T-helper 1 cell (primary cell): ENCODE results near the gene PLPP2.

ENCODE experiments used
- DNase-seq, 5 donors: peaks; one replicate each; pipeline ENCODE4 v3.0.0-alpha.2; 2012 to 2020

PLPP2 gene

DNA sequence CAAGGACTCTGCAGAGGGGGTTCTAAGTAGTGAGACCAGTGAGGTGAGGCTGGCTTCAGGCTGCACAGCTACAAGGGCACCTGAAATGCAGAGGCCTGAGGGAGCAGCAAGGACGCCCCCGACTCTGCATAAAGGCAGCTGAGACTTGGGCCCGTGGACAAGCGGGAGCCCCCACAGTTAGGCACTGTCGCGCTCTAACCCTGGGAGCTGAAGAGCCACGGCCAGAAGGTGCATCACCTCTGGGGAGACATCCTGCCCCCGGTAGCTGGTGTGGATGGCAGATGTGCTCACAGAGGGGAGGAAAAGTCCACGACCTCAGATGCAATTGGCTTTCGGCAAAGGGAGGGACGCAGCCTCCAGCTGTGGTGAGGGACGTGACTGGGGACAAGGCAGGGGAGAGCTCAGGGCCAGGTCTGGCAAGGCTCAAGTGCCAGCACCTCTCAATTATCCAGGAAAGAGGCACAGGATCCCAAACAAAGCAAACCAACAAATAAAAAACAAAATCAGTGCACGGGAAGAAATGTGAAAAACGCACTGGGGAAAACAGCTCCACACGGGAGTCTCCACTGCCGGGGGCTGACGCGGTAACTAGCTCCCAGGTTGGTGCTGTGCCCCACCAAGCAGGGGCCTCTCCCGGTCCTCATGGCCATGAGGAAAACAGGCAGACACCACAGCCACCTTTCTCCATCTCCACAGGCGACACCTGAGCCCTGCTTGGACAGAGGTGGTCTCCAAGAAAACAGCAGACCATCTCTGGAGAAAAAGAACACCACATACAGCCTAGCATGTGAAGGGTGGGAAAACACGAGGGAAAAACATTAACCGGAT lies 23.0 kb upstream of the PLPP2 start:
- DNase-seq: no peak

DNA sequence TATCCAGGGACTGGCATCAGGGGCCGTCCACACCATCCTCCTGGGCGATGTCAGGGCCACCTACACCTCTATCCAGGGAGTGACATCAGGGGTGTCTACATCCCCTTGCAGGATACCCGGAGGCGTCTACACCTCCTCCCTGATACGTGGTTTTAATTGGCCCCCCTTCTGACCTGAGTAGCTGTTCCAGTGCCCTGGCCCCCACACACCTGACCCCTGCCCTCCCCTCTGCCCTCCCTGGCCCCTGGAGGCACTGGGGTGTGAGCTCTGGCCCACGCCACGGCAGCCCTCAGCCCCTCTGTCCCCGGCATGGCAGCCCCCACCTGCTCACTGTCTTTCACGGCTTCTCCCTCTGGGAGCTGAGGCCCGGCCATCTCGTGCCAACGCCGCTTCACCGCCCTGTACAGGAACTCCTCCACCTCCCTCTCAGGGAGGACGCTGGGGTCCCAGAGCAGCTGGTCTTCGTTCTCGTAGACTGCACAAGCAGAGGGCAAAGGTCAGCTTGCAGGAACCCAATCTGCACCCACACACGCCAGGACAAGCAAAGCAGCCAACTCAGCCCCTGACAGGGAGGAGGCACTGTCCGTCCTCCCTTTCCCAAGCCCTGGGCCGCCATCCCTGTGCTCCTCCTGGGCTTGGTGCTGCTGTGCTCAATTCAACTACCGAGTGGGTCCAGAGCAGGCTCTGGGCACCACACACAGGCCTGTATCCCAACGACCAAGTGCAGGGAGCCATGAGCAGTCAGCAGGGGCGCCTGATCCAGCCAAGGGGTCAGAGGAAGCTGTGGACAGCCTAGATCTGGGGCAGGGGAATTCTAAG lies 22.2 kb upstream of the PLPP2 start:
- no peak for DNase-seq

DNA sequence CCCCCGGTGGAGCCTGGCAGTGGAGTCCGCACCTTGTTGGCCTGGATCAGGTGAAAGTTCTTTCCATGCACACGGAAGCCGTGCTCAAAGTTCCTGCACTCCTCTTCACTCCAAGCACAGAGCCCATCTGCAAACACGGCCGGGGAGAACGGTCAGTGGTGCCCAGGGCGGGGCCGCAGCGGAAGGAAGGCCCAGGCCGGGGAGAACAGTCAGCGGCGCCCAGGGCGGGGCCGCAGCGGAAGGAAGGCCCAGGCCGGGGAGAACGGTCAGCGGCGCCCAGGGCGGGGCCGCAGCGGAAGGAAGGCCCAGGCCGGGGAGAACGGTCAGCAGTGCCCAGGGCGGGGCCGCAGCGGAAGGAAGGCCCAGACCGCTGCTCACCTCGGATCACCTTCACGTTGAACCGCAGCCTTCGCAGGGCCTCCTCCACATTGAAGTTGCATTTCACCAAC lies 20.6 kb upstream of the PLPP2 start:
- no peak for DNase-seq

DNA sequence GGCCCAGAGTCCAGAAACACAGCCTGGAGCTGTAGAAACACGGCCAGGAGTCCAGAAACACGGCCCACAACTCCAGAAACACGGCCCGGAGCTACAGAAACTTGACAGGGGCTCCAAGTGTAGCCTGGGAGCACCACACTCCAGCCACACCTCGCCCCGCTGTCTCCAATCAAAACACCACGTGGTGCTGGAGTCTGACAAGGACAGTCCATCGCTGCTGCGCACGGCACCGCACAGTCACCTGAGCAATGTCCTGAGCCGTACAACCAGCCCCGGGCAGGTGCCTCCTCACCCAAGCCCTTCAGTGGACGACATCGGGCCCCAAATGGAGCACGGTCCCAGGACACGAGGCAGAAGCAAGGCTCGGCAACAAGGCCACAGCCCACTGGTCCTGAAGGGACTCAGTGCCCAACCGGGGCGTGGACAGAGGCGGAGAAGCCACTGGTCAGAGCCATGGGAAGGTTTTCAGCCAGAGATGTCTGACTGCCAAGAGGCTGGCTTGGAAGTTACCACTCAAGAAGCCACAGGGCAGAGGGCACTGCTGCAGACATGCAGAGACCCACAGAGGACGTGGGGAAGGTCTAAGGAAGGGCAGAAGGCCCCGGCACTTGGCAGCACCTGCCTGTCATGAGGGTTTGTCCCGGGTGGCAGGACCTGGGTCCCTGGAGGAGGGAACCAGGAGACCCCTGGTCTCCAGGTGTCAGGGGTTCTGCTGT lies 19.7 kb upstream of the PLPP2 start:
- DNase-seq: no peak

DNA sequence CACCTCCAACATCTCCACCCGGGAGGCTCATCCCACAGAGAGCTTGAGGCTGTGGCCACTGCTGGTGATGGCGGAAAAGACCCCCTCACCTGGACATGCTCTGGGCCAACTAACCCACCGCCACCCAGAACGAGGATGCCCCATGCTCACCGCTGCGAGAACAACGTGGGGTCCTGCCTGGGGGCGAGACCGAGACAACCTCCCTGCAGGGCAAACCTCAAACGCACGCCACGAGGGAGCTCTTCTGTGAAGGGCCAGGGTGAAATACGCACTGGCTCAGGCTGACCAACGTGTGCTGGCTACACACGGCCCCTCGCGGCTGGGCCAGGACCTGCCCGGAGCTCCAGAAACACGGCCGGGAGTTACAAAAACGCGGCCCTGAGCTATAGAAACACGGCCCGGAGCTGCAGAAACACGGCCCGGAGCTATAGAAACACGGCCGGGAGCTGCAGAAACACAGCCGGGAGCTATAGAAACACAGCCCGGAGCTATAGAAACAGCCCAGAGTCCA lies 19.0 kb upstream of the PLPP2 start:
- DNase-seq: no peak

DNA sequence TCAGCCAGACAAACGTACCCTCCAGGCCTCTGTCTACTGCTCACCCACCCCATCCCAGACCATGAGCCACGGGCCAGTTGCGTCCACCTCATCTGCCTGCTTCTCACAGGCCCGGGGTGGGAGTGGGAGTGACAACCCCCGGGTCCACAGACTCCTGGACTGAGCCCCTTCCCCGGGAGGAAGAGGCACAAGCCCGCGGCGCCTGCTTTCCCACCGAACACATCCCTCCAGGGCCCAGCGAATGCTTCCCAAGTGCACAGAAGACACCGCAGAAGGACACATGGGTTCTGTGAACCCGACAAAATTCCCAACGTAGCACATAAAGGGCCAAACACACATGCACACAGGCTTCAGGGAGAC lies 18.0 kb upstream of the PLPP2 start:
- DNase-seq: no peak

DNA sequence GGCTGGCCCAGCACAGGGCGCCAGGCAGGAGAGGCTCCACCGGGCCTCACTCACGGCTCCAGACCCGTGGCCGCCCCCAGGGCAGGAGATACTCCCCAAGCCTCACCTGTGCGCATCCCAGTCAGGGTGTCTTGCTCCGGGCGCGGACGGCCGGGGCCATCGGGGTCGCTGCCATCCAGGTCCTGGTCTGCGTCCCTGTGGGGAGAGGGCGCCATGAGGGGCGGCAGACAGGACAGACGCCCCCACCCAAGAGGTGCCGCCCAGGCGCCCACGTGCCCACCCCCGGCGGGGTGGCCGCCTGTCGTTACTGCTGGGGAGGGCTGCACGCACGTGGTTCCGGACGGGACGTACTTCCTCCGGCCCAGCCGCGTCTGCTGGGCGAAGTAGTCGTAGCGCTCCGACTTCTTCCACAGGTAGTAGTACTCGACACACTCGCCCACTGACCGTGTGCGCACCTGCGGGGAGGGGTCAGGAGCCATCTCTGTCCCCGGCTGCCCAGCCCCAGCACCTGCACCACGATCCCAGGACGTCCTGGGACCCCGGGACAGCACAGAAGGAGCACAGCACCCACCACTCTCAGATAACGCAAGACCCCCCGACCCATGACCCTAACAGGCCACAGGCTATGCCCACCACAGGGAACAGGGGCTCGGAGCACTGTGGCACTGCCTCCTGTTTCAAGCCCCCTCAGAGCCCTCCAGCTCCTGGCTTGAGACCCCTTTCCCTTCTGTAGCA lies 17.4 kb upstream of the PLPP2 start:
- no peak for DNase-seq

DNA sequence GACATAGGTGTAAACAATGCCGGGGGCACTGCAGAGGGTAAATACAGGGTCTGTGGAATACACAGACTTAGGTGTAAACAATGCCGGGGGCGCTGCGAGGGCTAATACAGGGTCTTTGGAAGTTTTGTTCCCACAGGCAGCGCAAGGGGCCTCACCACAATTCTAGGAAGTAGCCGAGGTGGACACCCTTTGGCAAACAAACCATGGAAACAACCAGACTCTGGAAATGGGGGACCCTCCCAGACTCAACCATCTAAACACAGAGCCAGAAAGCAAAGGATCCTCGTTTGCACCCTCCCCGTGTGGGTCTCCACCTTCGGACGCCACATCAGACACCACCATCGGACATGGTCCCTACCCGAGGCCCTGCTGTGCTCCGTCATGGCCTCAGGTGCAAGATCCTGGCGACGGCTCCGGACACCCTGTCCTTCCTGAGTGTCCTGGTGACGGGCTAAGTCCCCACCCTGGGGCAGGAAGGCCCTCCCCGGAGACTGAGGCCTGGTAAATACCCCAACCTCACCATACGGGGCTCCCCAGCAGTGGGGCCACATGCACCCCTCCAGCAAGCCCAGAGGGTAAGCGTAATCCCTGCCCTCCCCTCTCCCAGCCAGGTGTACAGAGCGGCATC lies 16.7 kb upstream of the PLPP2 start:
- DNase-seq: no peak

DNA sequence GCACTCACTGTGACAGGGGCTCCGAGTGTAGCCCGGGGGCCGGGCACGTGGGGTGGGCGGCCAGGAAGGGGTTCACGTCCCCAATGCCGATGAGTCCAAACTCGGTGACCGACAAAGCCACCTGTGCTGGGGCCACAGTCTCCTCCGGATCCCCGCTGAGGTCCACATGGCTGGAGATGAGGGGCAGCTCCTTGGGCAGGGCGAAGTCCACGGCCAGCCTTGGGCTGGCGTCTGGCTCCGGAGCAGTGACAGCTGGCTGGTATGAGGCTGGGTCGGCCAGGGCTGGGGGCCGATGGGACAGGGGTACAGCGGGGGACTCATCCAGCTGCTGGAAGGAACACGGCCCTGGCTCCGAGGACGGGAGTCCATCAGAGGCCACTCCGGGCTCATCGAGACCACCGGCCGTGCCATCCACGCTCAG lies 15.9 kb upstream of the PLPP2 start:
- no peak for DNase-seq

DNA sequence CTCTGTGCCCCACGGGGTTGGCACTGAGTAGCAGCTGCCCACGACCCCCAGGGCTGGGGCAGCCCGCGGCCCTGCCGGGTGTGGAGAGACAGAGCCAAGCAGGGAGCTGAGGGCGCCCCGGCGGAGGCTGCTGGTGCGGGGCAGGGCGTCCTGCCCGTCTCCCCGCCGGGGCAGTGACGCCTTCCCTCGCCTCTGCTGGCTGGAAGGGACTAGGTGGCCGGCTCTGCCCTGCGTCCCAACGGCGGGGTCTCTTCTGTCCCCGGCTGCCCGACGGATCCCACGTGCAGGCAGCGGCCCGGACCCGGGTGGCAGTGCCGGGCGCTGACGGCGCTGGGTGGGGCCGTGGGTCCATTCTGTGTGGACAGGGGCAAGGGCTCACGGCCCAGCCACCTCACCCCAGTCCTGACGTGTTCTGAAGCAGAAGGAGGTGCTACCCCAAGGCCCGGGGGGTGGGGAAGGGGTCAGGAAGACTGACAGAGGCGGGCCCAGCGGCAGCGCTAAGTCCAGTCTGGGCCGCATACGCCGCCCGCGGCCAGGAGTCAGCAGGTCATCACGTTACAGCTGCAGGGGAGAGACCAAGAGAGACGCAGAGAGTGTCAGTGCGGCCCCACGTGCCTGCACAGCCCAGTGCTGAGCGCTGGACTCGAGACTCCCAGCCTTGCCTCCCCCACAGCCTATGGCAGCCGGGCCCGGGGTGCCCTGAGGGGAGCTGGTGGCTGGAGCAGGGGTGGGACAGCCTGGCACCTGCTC lies 15.1 kb upstream of the PLPP2 start:
- DNase-seq: no peak

DNA sequence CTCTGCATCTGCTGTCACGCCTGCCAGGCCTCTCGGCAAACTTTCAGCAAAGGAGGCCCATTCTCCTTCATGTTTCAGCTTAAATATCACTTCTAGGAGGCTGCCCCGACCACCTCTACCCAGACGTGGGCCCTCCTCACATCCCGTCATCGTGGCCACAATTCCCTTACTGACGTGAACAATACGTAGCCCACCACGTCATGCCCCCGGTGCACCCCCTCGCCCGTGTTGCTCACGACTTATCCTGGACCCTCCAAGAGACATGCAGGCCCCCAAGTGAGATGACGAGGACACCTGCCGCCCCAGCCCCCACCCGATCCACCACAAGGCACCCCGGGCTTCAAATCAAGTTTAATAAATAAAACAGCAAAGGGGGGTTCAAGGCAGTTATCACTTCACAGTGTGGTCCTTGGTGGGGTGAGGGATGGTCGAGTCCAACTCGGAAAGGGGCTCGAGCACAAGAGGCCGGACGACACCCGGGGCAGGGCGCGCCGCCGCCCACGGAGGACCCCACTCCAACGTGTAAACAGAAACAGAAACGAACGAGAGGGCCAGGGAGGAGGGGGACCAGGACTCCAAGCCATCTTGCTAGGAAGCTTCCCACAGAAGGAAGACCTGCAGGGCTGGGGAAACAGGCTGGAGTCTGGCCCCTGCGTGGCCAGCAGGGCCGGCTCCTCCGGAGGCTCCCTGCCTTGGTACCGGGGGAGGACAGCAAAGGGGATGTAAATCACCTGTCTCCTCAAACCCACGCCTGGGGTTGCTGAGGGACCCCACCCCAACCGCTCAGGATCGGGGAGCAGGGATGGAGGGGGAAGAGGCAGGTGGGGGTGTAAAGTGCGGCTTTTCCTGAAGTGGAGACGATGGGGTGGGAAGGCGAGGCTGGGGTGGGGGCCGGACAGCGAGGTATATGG lies 14.3 kb upstream of the PLPP2 start:
- no peak for DNase-seq

DNA sequence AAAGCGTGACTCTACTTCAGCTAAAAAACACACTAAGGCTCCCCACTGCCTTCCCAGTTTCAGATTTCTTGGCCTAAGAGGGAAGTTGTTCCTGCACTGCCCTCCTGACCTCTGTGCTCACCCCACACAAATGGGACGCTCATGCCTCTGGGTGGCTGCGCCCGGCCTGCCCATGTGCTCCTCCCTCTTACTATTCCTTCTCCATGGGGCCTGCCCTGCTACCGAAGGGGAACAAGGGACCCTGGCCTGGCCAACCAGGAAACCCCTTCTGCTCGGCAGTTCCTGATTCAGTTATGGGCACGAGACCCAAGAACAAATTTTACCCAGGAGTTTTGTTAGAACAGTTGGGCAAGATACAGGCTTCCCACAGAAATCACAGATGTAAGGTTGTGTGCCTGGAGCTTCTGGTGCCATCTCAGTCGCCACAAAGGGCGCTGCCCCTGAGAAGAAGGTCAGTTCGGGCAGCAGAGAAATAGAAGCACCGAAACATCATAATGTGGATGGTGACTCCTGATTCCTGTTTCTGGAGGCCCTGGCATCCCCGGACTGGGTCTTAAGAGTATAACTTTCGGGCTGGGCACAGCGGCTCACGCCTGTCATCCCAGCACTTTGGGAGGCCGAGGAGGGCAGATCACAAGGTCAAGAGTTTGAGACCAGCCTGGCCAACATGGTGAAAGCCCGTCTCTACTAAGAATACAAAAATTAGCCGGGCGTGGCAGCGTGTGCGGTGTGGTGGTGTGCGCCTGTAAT lies 5.4 kb upstream of the PLPP2 start:
- DNase-seq: no peak

DNA sequence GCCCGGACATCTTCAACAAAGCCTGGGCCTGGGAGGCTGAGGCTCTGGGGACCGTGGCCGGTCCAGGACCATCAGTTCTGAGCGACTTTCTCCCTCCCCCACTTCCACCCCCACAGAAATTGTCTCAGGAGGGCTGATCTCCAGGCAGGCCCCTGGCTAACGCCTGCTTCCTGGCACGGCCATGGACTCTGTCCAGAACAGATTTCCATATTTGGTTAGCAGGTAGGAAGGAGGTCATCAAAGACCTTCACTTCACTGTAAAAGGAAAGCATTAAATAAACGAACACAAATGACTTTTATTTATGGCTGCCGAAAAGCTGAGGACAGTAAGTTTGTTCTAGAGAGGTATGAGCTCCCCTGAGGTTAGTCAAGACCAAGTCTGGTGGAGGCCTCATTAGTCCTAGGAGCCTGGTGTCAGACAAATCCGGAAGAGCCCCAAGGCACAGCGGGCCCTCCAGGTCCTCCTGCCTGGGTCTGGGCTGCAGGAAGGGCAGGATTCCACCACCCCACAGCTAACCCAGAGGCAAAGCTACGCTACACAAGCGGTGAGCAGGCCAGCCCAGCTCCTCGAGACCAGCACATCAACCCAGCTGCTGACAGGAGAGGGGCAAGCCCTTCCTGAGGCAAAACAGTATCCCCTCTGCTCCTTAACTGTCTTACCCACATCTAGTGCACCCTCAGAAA lies 4.6 kb upstream of the PLPP2 start:
- DNase-seq: no peak

DNA sequence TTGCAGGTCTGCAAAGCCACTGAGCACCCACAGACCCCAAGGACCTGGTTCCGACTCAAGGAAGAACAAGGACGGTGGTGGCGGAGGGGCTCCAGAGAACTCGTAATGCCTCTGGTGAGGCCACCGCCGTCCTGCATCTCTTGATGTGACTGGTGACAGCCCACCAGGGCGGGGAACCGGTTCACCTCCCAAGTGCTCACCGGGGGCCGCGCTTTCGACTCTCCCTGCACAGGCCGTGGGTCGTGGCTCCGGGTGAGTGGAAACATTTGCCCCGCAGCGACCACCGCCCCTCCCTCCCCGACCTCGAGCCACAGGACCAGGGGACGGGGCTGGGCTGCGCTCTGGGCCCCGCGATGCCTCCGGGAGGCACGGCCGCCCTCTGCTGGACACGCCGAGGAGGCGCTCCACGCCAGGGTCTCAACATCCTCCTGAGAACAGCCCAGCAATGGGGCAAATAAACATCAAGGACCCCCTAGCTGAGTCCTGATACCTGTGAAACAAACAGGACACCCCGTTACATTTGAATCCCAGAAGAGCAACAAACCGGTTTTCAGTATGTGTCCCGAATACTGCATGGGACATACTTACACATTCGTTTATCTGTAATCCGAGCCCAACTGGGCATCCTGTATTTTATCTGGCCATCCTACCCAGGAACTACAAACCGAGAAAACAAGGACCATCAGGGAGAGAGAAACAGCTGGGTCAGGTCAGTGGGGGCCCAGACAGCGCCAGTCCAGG lies 3.9 kb upstream of the PLPP2 start:
- peak in 1 of 5 donors; percentile 25 for DNase-seq

DNA sequence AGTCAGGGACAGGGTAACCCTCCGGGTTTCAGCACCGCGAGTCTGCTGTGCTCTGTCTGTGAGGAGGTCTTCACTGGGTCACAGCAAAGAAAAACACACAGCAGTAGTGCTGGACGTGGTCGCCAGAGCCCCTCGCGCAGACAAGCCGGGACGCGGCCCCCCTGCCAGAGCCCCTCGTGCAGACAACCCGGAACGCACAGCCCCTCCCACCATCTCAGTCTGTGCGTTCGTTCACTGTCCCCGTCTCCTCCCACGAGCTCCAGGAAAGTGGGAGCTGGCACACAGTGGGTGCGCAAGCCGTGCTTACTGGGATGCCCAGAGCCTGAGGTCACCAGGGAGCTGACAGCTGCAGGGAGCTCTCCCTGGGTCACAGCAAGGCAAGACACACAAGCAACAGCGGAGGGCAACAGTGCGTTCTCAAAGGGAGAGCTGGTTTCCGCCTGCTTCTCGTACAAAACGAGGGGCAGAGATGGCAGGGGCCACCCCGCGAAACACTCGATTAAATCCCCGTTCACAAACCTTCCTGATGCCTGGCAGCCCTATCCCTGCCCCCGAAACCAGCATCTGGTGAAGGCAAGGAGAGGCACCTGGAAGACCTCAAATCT lies 3.2 kb upstream of the PLPP2 start:
- no peak for DNase-seq

DNA sequence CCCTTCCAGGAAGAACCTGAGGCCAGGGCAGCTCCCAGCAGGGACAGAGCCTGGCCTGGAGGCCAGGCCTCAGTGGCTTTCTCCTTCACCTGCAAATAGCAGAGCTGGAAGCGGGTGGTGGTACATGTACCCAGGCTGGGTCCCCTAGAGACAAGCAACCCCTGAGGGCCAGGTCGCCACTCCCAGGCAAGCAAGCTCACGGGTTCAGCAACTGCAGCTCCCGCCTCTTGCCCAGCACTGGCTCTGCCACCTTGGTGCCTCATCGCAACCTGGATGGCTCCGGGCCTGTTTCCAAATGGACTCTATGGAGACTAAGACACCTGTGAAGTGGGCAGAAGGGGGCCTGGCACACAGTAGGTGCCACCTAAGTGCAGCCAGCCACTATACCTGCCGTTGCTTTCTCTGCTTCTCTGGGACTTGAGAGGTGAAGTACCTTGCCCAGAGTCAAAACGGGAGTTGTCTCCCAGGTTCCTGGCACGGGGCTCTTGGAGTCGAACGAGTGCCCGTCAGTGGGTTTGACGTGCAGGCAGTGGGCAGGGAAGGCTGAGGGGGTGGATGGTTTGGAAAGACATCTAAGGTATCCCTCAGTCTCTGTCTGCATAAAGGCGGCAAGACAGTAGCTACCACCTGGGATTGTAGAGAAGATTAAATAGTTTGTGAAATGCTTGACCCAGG lies 2.4 kb upstream of the PLPP2 start:
- DNase-seq: no peak

DNA sequence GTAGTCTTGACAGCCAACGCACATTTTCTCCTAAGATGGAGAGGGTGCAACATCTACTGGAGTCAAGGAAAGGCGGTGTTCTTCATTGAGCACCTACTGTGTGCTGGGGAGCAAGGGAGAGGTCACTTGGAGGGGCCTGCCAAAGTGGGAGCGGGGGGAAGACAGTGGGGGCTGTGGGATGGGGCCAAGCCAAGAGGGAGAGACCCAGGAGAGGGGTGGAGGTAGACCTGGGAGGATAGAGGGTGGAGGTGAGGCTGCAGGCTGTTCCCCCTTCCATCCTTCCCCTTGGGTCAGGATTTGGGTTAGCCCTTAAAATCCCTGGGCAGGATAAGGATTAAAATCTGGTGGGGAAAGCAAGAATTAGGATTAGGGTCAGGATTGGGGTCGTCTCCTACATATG lies 1.7 kb upstream of the PLPP2 start:
- DNase-seq: no peak
